ENCODE measurements around the gene B4GAT1. TPM values are rescaled to one million over a fixed set of nuclear protein-coding genes. Genes with fewer than 3 reads are reported as not detected.

Gene B4GAT1
- total and polyA plus RNA-seq, 2 donors (not counting 1 experiment from before 2014, with no cell fraction given), result 1.4 to 5.2 TPM

GRCh38 chr11:66326261-66327111 is 20.9 kb downstream of the B4GAT1 start:
- no peak for ATAC-seq (ENCODE audit: low read depth)
- no peak overlapping the region for H3K4me2 ChIP-seq (replicated peaks; ENCODE audit: low read depth, low read length, poor library complexity, severe bottlenecking)

More at GRCh38 chr11:66326261-66327111, 20.9 kb downstream of the B4GAT1 start:
- peak; percentile 15 for DNase-seq
- 47% methylated on average over 15 of the region's 21 CpGs for WGBS (ENCODE audit: insufficient coverage)
- H3K36me3 ChIP-seq (replicated peaks in 1 of 2; ENCODE audit: control extremely low read depth in 1 of 2, control insufficient read depth in 1 of 2, extremely low read depth in 1 of 2, insufficient read depth in 2 of 2, low read length in 1 of 2), result no peaks in the 10 kb centered on the region
- H3K27ac ChIP-seq (ENCODE audit: low read length in 2 of 2), result no peak overlapping the region
- no peaks in the 10 kb centered on the region for H3K27me3 ChIP-seq (replicated peaks in 1 of 4; ENCODE audit: control extremely low read depth in 1 of 4, control insufficient read depth in 3 of 4, insufficient read depth in 4 of 4, low read length in 3 of 4)
- Mint-ChIP-seq H3K27me3 (no peaks in the 10 kb centered on the region), H3K4me3 (no peak overlapping the region), H3K9me3 (ENCODE audit: insufficient read depth) (no peaks in the 10 kb centered on the region), H3K4me1 (peaks cover 16% of the 10 kb centered on the region), H3K27ac (no peak overlapping the region)
- ChIA-PET CTCF (interaction anchor here (1.0 to 1.6 kb wide), 3 partner anchors 8 to 17 kb away, joined by 4 to 20 read pairs (median 4); no protein-coding TSS in a partner anchor), POLR2A (interaction anchor here (0.6 to 1.6 kb wide), 3 partner anchors 14 to 251 kb away, joined by 3 to 7 read pairs (median 5); no protein-coding TSS in a partner anchor)
- no peaks in the 10 kb centered on the region for H4K20me1 ChIP-seq (ENCODE audit: control insufficient read depth, insufficient read depth, low read length, poor library complexity, severe bottlenecking)
- H3K79me2 ChIP-seq (ENCODE audit: control insufficient read depth, insufficient read depth, low read length), result no peaks in the 10 kb centered on the region
- TF ChIP-seq CTCF (IDR thresholded peaks at IDR 0.05) (no peak), EZH2 (IDR thresholded peaks at IDR 0.05; ENCODE audit: borderline replicate concordance, insufficient read depth, low read depth, low read length, poor library complexity, severe bottlenecking) (no peak)
- no peak overlapping the region for H3K9ac ChIP-seq (ENCODE audit: low read length)
- no peak overlapping the region for H3K4me3 ChIP-seq (ENCODE audit: control extremely low read depth in 1 of 5, extremely low read depth in 1 of 5, insufficient read depth in 1 of 5, low read depth in 2 of 5, low read length in 4 of 5)
- intact Hi-C loops (cut with micrococcal nuclease), result no loop called here
- no peaks in the 10 kb centered on the region for H3K9me3 ChIP-seq (ENCODE audit: control extremely low read depth in 1 of 3, control insufficient read depth in 2 of 3, insufficient read depth in 1 of 3, low read length in 2 of 3)
- H2AFZ ChIP-seq (ENCODE audit: insufficient read depth, low read depth, low read length, poor library complexity, severe bottlenecking), result no peak overlapping the region
- peaks cover 15 to 25% of the 10 kb centered on the region in 2 donors for H3K4me1 ChIP-seq (ENCODE audit: control insufficient read depth in 2 of 2, insufficient read depth in 2 of 2, low read length in 2 of 2)
